HuH-7.5 (cell line): ENCODE results near the gene FOXR1.
"Not testable (repeated sequence)": the region's sequence is repeated elsewhere in the genome, so short reads cannot be mapped to it uniquely, and the experiment has no call there.

Source experiments
- DNase-seq: peaks from one replicate; pipeline ENCODE4 v3.0.0; 2011; ENCODE audit warnings: low spot score

The FOXR1 gene

DNA sequence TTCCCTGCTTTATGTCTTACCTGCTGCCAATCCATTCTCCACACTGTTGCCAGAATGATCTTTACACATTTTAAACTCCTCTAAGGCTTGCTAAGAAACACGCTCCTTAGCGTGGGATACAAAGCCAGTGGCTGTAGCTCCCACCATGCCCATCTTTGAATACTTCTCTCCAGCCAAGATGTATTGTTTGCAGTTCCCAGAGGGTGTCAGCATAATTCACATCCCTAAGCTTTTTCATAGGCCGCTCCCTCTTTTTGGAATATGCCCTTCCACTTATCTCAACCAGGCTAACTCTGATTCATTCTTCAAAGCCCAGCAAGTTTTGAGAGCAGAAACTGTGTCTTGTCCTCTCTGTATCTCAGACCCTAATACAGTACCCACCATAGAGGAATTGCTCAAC is 23.6 kb upstream of the FOXR1 start:
- no peak for DNase-seq

GRCh38 chr11:118953265-118953664 is 18.3 kb upstream of the FOXR1 start:
- DNase-seq: no peak

GRCh38 chr11:118953976-118954375 is 17.6 kb upstream of the FOXR1 start:
- DNase-seq: not testable (repeated sequence)

GRCh38 chr11:118956094-118956846 is 15.3 kb upstream of the FOXR1 start, which contains the start of gene UPK2:
TSS of gene UPK2 (plus strand) at chr11:118956298. CDS start at chr11:118956351, 53 bp downstream.
- peak; percentile 92 for DNase-seq

DNA sequence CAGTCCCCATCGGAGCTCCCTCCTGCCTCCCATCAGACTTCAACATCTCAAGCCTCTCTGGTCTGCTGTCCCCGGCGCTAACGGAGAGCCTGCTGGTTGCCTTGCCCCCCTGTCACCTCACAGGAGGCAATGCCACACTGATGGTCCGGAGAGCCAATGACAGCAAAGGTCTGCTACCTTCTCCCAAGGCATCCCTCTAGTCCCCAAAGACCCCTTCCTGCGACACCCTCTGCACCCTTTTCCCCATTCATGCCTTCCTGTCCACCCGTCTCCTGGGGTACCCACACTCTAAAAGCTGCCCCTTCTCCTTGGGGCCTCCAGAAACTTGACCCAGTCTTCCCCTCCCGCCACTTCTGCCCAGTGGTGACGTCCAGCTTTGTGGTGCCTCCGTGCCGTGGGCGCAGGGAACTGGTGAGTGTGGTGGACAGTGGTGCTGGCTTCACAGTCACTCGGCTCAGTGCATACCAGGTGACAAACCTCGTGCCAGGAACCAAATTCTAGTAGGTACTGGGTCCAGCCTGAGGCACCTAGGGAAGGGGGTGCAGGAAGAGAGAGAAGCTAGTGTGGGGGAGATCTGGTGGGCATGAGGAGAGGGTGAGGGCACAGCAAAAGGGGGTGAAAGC is 14.6 kb upstream of the FOXR1 start:
- DNase-seq: no peak

GRCh38 chr11:118957549-118957948 is 14.0 kb upstream of the FOXR1 start:
- DNase-seq: no peak

DNA sequence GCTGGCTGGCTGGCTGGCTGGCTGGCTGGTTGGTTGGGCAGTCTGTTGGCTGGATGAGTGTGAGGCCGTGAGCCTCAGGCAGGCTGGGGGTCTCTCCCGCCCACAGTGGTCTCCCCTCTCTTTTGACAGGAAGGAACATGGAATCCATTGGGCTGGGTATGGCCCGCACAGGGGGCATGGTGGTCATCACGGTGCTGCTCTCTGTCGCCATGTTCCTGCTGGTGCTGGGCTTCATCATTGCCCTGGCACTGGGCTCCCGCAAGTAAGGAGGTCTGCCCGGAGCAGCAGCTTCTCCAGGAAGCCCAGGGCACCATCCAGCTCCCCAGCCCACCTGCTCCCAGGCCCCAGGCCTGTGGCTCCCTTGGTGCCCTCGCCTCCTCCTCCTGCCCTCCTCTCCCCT is 13.6 kb upstream of the FOXR1 start:
- DNase-seq: no peak

DNA sequence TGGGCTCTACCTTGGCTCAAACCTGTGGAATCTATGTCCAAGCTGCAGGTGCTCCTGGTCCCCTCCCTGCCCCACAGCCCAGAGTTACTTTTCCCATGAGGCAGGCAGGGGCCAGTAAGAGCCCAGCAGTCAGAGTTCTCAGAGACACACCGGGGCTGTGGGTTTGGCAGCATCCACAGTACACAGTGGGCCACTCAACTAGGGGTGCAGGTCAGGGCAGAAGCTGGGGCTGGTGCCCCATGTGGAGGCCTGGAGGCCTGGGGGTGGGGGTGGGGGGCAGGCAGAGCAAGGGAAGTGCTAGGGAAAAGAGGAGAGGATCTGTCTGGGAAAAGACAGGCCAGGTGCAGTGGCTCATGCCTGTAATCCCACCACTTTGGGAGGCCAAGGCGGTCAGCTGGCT is 13.0 kb upstream of the FOXR1 start:
- no peak for DNase-seq

DNA sequence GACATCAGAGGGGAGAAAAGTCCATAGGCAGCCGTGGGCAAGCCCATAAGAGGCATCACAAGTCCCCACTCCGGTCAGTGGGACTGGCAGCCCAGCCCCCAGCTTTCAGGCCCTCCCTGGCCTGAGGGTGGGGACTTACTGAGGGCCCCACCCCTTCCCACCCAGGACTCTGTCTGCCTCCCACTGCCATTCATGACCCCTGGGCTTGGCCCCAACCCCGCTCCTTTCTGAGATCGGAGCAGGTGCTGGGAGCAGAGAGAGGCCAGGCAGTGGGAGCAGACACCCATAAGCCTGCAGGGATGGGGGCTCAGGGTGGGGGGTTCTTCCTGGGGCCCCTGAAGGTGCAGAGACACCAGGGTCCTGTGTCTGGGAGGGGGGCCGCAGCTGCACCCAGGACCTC is 10.4 kb upstream of the FOXR1 start:
- no peak for DNase-seq

GRCh38 chr11:118961591-118961990 is 10.0 kb upstream of the FOXR1 start:
- DNase-seq: no peak

- not testable (repeated sequence) for DNase-seq
These were observed 2.1 kb upstream of the FOXR1 start for GRCh38 chr11:118969508-118969907.

DNA sequence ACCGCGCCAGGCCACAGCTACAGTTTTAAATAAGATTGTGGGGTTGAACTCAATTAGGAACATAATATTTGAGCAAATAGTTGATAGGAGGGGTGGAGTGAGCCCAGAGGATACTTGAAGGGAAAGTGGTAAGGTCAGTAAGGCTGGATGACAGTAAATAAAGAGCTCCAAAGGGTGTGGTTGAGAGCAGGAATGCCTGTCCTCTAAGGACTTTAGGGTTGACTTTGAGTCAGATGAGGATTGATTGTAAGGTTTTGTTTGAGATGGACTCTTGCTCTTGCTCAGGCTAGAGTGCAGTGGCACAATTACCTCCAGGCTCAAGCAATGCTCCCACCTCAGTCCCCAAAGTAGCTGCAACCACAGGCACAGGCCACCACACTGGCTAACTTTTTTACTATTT is 2.4 kb downstream of the FOXR1 start:
- DNase-seq: no peak

DNA sequence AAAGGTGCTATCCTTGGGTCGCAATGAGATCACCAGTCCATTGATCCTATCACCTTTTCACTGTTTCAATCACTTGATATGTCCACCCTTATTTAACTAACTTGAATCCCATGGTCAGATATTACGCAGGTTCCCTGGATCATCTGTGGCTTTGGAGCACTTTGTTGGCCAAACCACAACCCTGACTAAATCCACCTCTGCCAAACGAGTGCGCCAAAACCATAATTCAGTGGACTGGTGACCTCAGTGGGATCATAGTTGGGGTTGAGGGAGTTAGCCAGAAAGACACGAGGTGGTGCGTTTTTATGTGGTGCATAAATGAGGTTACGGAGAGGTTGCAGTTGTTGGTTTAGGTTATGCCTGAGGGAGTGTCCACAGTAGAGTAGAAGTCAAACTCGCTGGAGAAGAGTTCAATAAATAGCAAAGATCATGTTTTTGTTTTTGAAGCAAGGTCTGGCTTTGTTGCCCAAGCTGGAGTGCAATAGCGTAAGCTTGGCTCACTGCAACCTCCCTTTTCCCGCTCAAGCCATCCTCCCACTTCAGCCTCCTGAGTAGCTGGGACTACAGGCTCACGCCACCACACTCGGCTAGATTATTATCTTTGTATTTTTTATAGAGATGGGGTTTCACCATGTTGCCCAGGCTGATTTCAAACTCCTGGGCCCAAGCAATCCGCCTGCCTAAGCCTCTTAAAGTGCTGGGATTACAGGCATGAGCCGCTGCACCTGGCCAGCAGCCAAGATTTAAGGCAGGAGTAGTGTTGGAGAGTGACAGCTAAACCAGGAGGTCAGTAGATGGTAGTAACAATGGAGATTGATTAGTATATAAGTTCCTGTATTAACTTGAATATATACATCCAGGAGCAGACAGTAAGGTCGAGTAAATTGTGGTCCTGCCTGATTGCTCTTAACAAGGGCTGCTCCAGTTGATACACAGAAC is 4.5 kb downstream of the FOXR1 start:
- DNase-seq: no peak

DNA sequence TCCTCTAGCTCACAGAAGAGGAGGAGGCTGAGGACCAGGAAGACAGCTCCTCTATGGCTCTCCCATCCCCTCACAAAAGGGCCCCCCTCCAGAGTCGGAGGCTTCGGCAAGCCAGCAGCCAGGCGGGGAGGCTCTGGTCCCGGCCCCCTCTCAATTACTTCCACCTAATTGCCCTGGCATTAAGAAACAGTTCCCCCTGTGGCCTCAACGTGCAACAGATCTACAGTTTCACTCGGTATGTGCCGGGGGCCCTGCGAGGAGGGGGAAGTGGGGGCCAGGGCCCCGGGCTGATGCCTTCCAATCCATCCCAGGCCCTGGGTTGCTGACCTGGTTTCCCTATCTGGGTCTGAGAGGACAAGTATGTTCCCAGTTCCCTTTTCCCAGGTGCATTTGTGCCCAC is 7.9 kb downstream of the FOXR1 start:
- no peak for DNase-seq

DNA sequence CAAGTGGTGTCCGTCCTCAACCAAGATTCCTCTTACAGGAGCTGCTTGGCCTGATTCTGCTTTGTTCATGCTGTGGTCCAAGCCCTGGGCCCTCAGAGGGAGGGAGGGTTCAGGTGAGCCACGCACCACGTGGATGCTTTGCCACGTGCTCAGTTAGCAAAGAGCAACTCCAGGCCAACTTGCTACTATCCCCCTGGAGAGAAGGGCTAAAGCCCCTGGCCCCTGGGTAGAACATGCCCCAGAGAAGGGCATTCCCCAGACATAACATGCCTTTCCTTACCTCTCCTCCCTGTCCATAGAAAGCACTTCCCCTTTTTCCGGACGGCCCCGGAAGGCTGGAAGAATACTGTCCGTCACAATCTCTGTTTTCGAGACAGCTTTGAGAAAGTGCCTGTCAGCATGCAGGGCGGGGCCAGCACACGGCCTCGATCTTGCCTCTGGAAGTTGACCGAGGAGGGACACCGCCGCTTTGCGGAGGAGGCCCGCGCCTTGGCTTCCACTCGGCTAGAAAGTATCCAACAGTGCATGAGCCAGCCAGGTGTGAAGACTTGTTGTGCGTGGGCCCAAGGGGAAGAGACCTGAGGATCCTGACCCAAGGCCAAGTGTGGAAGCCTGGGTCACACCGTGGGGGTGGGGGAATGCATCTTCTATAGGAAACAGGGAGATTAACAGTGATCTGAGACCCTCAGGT is 8.8 kb downstream of the FOXR1 start:
- DNase-seq: no peak

DNA sequence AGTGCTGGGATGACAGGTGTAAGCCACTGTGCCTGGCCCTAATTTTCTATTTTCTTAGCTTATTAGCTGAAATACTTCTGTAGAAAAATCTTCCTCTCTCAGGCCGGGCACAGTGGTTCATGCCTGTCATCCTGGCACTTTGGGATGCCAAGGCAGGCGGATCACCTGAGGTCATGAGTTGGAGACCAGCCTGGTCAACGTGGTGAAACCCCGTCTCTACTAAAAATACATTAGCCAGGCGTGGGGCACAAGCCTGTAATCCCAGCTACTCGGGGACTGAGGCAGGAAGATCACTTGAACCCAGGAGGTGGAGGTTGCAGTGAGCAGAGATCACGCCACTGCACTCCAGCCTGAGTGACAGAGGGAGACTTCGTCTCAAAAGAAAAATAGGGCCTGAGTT is 12.8 kb downstream of the FOXR1 start:
- DNase-seq: not testable (repeated sequence)

GRCh38 chr11:118984825-118985224 is 13.3 kb downstream of the FOXR1 start:
- no peak for DNase-seq

DNA sequence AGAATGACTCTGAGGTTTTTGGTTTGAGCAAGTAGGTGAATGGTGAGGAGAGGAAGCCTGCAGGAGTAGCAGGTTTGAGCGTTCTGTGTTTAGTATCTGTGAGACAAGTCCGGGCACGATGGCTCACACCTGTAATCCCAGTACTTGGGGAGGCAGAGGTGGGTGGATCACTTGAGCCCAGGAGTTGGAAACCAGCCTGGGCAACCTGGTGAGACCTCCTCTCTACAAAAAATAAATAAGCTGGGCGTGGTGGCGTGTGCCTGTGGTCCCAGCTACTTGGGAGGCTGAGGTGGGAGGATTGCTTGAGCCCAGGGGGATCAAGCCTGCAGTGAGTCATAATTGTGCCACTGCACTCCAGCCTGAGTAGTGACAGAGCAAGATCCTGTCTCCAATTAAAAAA is 16.7 kb downstream of the FOXR1 start:
- no peak for DNase-seq

GRCh38 chr11:118991486-118992038 is 20.0 kb downstream of the FOXR1 start:
- not testable (repeated sequence) for DNase-seq

GRCh38 chr11:118996926-118997626 is 25.5 kb downstream of the FOXR1 start:
- DNase-seq: no peak
